CD14-positive monocyte (primary cell): ENCODE results near the gene CLEC4D. TPM values are rescaled to one million over a fixed set of nuclear protein-coding genes. Genes with fewer than 3 reads are reported as not detected.
"Not testable (repeated sequence)": the region's sequence is repeated elsewhere in the genome, so short reads cannot be mapped to it uniquely, and the experiment has no call there.

Source experiments
- DNase-seq, 3 donors: peaks; one replicate each; pipeline ENCODE4 v3.0.0-alpha.2; 2011 to 2022
- H2AFZ ChIP-seq: 2 replicates; pipeline ENCODE4 v1.6.0; 2012; ENCODE audit warnings: mild to moderate bottlenecking, low read depth, low read length, inconsistent platforms; ENCODE audit not compliant: insufficient read depth, poor library complexity, severe bottlenecking
- H3K27ac ChIP-seq, 2 donors: 1 replicate in 1 of 2; 2 replicates in 1 of 2; pipeline ENCODE4 v1.5.1; 2012 to 2013; ENCODE audit warnings: low read length in 2 of 2, control low read depth in 1 of 2, inconsistent platforms in 1 of 2, low read depth in 1 of 2, mild to moderate bottlenecking in 1 of 2
- H3K27me3 ChIP-seq, 2 donors: one replicate each; pipeline versions ENCODE4 v1.6.0 to v1.6.1; 2011 to 2013; ENCODE audit warnings: low read length in 2 of 2; ENCODE audit not compliant: control insufficient read depth in 2 of 2, insufficient read depth in 2 of 2
- H3K36me3 ChIP-seq, 2 donors: replicated peaks in 1 of 2; 1 replicate in 1 of 2; 2 replicates in 1 of 2; pipeline versions ENCODE4 v1.5.1 to v1.6.1; 2012 to 2013; ENCODE audit warnings: low read length in 2 of 2, control low read depth in 1 of 2, inconsistent platforms in 1 of 2, mild to moderate bottlenecking in 1 of 2; ENCODE audit not compliant: insufficient read depth in 2 of 2, control insufficient read depth in 1 of 2
- H3K4me1 ChIP-seq, 2 donors: 1 replicate in 1 of 2; 2 replicates in 1 of 2; pipeline versions ENCODE4 v1.5.1 to v1.6.1; 2012 to 2013; ENCODE audit warnings: low read length in 2 of 2, control low read depth in 1 of 2, inconsistent platforms in 1 of 2, mild to moderate bottlenecking in 1 of 2, moderate library complexity in 1 of 2; ENCODE audit not compliant: insufficient read depth in 2 of 2, control insufficient read depth in 1 of 2
- H3K4me2 ChIP-seq: replicated peaks from 2 replicates; pipeline ENCODE3; 2012; ENCODE audit warnings: low read length, moderate library complexity, mild to moderate bottlenecking; ENCODE audit not compliant: poor library complexity, severe bottlenecking; ENCODE audit errors: extremely low read depth
- H3K4me3 ChIP-seq, 3 experiments: fragments of 200-600 bp in 1 of 3; sonication (generic) in 1 of 3; replicated peaks in 1 of 3; 1 replicate in 2 of 3; 2 replicates in 1 of 3; pipeline ENCODE4 v1.5.1; 2011 to 2013; ENCODE audit warnings: low read length in 3 of 3, mild to moderate bottlenecking in 3 of 3, control low read depth in 2 of 3, low read depth in 2 of 3, inconsistent platforms in 1 of 3, moderate library complexity in 1 of 3
- H3K79me2 ChIP-seq: 2 replicates; pipeline ENCODE4 v1.6.0; 2012; ENCODE audit warnings: mild to moderate bottlenecking, control low read depth, inconsistent platforms, low read length, moderate library complexity; ENCODE audit not compliant: insufficient read depth
- H3K9ac ChIP-seq: 2 replicates; pipeline ENCODE4 v1.6.0; 2017; ENCODE audit warnings: low read length, mild to moderate bottlenecking; ENCODE audit not compliant: insufficient read depth, poor library complexity, severe bottlenecking
- H3K9me3 ChIP-seq, 2 donors: replicated peaks in 1 of 2; 1 replicate in 1 of 2; 2 replicates in 1 of 2; pipeline versions ENCODE4 v1.5.1 to v1.6.1; 2012 to 2013; ENCODE audit warnings: low read length in 2 of 2, control low read depth in 1 of 2; ENCODE audit not compliant: control insufficient read depth in 1 of 2, insufficient read depth in 1 of 2
- H4K20me1 ChIP-seq: 2 replicates; pipeline ENCODE4 v1.6.0; 2012; ENCODE audit warnings: mild to moderate bottlenecking, low read length, control low read depth, moderate library complexity; ENCODE audit not compliant: insufficient read depth
- H3K27ac Mint-ChIP-seq, 7 donors: one replicate each; pipeline ENCODE4 v1.8.0; 2020; ENCODE audit warnings: mild to moderate bottlenecking in 7 of 7, mixed read lengths in 7 of 7, moderate library complexity in 6 of 7, inconsistent platforms in 2 of 7
- H3K27me3 Mint-ChIP-seq, 3 donors: one replicate each; pipeline ENCODE4 v1.8.0; 2021 to 2022; ENCODE audit warnings: low read depth in 3 of 3, mild to moderate bottlenecking in 3 of 3, mixed read lengths in 3 of 3, moderate library complexity in 3 of 3, inconsistent platforms in 1 of 3
- H3K36me3 Mint-ChIP-seq, 2 donors: one replicate each; pipeline ENCODE4 v1.8.0; 2020; ENCODE audit warnings: mixed read lengths in 2 of 2, inconsistent platforms in 1 of 2, mild to moderate bottlenecking in 1 of 2
- H3K4me1 Mint-ChIP-seq: one replicate; pipeline ENCODE4 v1.8.0; 2020; ENCODE audit warnings: mild to moderate bottlenecking, mixed read lengths
- H3K4me3 Mint-ChIP-seq, 2 donors: one replicate each; pipeline ENCODE4 v1.8.0; 2020; ENCODE audit warnings: mild to moderate bottlenecking in 2 of 2, mixed read lengths in 2 of 2, moderate library complexity in 1 of 2
- H3K9me3 Mint-ChIP-seq, 7 donors: one replicate each; pipeline ENCODE4 v1.8.0; 2020 to 2022; ENCODE audit warnings: mixed read lengths in 7 of 7, mild to moderate bottlenecking in 6 of 7, moderate library complexity in 6 of 7, inconsistent platforms in 2 of 7
- CTCF ChIP-seq: fragments of 200-600 bp; IDR thresholded peaks from one replicate; pipeline ENCODE4 v1.8.0; 2022; ENCODE audit warnings: antibody characterized with exemption, mild to moderate bottlenecking
- WGBS: methylation state at CpG from one replicate; pipeline ENCODE4 v1.1.5; 2013; ENCODE audit warnings: missing lambda C conversion rate; ENCODE audit not compliant: insufficient coverage; 5-methylcytosine and 5-hydroxymethylcytosine counted together
- intact Hi-C, 2 donors: fragments of 100-400 bp; cut with micrococcal nuclease; formaldehyde crosslinking; loops; one replicate each; pipeline versions ENCODE4 v1.15.0 to v1.15.1; 2023
- polyA plus RNA-seq, 3 donors: library from polyadenylated mRNA; depleted of rRNA in 1 of 3; unstranded in 2 of 3; stranded (reverse) in 1 of 3; fragments of 300-500 nt in 2 of 3; fragments of >200 nt in 1 of 3; fragmentation: Illumina TruSeq in 2 of 3; gene quantifications; 1 replicate in 2 of 3; 2 replicates in 1 of 3; pipeline ENCODE4 v1.2.3, GENCODE V29; 2012 to 2021

CLEC4D gene
- polyA plus RNA-seq, 3 donors: 15.6 to 56.2 (median 35.4) TPM

- WGBS: 93% methylated on average over 19 of the region's 22 CpGs
- intact Hi-C loops: no loop called here
- no peak for DNase-seq
- peaks cover 0 to 2% of the 10 kb centered on the region in 2 donors for H3K36me3 Mint-ChIP-seq
- H3K4me1 Mint-ChIP-seq: peaks cover 39% of the 10 kb centered on the region
- no peaks in the 10 kb centered on the region for H3K27me3 Mint-ChIP-seq
- H3K79me2 ChIP-seq: no peaks in the 10 kb centered on the region
- peak overlapping the region in 1 of 3 experiments; percentile 64 for H3K4me3 ChIP-seq
- H4K20me1 ChIP-seq: no peaks in the 10 kb centered on the region
- H3K9me3 ChIP-seq: peaks cover 6 to 19% of the 10 kb centered on the region in 2 donors
- no peak for TF ChIP-seq CTCF
- H3K36me3 ChIP-seq: no peaks in the 10 kb centered on the region
- H3K27me3 ChIP-seq: no peaks in the 10 kb centered on the region
- no peak overlapping the region for H3K9ac ChIP-seq
- H3K9me3 Mint-ChIP-seq: peaks cover 6 to 22% (median 10%) of the 10 kb centered on the region in 7 donors
- no peak overlapping the region for H3K4me3 Mint-ChIP-seq
- H3K4me1 ChIP-seq: peaks cover 39 to 53% of the 10 kb centered on the region in 2 donors
- H2AFZ ChIP-seq: no peak overlapping the region
- peak overlapping the region; percentile 34 to 86 for H3K27ac ChIP-seq
- peak overlapping the region; percentile 12 for H3K4me2 ChIP-seq
- peak overlapping the region in 6 of 7 donors; percentile 94 to 99 (median 98) for H3K27ac Mint-ChIP-seq
These were observed 51.4 kb downstream of the CLEC4D start for GRCh38 chr12:8564656-8565055.

DNA sequence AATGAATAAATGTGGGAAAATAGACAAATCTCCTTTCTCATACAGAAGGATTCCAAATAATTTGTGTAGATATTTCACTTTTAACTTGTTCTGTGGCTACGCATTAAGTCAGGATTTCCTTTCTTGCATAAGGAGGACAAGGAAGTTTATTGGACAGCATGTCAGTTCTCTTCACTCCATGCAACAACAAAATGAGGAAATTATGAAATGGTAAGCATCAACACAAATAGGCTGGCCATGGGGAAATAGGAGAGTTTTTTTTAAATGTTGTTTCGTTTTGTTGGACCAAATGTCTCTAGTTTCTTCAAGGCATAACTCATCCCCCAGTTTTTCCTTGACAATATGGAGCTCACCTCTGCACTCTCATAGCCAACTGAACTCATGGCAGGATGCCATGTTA is 52.7 kb downstream of the CLEC4D start:
- peak overlapping the region; percentile 76 to 86 for H3K27ac ChIP-seq
- no CpG with 5 or more reads among the region's 2 CpGs for WGBS
- H3K9ac ChIP-seq: peak overlapping the region; percentile 29
- H3K27me3 ChIP-seq, H4K20me1 ChIP-seq, H3K27me3 Mint-ChIP-seq, H3K36me3 Mint-ChIP-seq, H3K36me3 ChIP-seq, intact Hi-C loops, H3K79me2 ChIP-seq: not testable (repeated sequence)
- Mint-ChIP-seq H3K4me1 (peaks cover 39% of the 10 kb centered on the region), H3K9me3 (peaks cover 6 to 22% (median 10%) of the 10 kb centered on the region in 7 donors), H3K27ac (peak overlapping the region; percentile 88 to 99 (median 98)), H3K4me3 (peak overlapping the region; percentile 35 to 82)
- H3K9me3 ChIP-seq: peaks cover 6 to 19% of the 10 kb centered on the region in 2 donors
- H3K4me3 ChIP-seq: peak overlapping the region in 2 of 3 experiments; percentile 37 to 64
- peak overlapping the region; percentile 15 for H2AFZ ChIP-seq
- H3K4me2 ChIP-seq: peak overlapping the region; percentile 69
- peaks cover 39 to 53% of the 10 kb centered on the region in 2 donors for H3K4me1 ChIP-seq
- DNase-seq: peak; percentile 51 to 89 (median 83)
